Mesenteric fat pad (tissue), 1 donor: ENCODE results near the gene COX6A2. TPM values are rescaled to one million over a fixed set of nuclear protein-coding genes. Genes with fewer than 3 reads are reported as not detected.

Source experiments
- DNase-seq: peaks from one replicate; pipeline ENCODE4 v3.0.0-alpha.2; 2020; ENCODE audit warnings: low spot score
- long read RNA-seq: library from polyadenylated mRNA; unstranded; transcript quantifications from one replicate; pipeline ENCODE4 v2.0.0, GENCODE V29; 2020
- total RNA-seq: library from RNA; stranded (reverse); fragmentation: NEBNext Ultra II Directional; extraction: Animal tissue kit (Norgen Biotek cat#: 25700); gene quantifications from one replicate; pipeline ENCODE4 v1.2.1, GENCODE V29; 2021
- donor health status: DM: yes; HTN: yes; CAD: no.

COX6A2 gene
- not detected for total RNA-seq
- long read RNA-seq: 0 reads

DNA sequence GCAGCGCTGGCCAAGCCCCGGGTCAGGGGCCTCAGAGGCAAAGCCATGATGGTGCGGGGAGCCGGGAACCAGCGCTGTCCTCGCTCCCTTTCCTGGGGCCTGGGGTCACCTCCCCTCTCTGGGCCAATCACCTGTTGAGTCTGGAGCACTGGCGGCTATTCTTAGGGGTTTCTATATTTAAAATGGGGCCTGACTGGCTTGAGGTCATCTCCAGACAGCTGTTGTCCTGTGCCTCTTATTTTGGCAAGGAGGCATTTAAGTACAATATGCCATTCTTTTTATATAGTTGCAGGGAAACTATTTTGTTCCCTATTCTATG is at the start of gene COX6A2:
Gene COX6A2, minus strand, starts transcription at position 82 of the 319 bp plus-strand sequence. Its CDS starts 35 bp downstream, at position 47.
- no peak for DNase-seq

DNA sequence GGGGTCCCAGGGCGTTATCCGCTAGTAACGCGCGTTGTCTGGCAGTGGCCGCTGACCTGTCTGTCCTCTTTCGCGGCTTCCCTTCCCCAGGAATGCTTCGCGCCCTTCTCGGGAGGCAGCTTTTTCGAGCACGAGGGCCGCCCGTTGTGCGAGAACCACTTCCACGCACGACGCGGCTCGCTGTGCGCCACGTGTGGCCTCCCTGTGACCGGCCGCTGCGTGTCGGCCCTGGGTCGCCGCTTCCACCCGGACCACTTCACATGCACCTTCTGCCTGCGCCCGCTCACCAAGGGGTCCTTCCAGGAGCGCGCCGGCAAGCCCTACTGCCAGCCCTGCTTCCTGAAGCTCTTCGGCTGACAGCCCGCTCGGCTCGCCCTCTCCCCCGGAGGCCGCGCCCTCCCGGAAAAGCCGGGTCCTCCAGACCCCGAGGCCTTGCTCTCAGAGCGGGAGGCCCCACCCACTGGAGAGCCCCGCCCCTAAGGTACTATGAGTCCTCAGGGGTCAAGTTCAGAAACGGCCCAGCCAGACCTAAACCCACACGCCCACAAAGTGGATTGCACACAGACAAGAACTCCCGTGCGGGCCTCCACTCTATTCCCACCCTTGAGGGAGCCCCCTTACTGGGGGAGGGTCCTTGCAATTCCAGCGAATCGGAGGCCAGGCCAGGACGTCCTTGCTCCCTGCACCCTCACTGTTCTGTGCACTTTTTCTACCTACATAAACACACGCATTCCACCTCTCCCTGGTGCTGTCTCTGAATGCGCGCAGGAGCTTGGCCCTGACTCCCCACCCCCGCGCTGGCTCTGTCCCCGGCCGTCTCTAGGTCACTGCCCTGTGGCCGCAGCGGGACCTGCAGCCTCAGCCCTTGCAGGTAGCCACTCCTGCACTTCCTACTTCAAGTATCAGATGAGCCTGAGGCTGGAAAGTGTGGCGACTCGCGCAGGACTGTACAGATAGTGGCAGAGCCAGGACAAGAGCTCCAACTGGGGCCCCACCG is 49.4 kb upstream of the COX6A2 start:
- no peak for DNase-seq

DNA sequence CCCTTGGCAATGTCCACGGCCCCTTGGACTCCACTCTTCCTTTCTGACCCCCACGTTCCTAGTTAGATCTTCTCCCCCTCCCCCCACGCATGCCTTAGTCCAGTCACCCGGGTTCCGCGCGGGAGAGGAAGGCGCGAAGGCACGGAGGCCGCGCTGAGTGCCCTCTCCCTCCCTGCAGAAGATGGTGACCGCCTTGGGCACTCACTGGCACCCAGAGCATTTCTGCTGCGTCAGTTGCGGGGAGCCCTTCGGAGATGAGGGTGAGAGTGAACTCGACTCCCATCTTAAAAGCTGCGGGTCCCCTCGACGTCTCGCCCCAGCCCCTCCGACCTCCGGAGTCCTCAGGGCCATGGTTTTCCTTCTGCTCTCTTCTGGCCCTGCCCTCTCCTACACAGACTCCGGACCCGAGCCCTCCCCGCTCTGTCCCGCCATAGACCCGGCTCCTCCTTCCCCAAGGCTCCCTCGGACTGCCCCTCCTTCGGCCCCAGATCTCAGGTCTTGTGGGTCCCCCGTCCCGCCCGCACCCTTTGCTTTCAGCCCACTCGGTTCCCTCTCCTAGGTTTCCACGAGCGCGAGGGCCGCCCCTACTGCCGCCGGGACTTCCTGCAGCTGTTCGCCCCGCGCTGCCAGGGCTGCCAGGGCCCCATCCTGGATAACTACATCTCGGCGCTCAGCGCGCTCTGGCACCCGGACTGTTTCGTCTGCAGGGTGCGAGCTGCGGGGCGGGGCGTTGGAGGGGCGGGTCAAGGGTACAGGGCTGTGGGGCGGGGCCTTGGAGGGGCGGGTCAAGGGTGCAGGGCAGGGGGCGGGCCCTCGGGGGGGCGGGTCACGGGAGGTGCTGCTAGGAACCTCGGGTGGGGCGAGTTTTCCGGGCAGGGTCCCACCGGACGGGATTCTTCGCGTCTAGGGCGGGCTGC is 48.4 kb upstream of the COX6A2 start:
- DNase-seq: no peak

DNA sequence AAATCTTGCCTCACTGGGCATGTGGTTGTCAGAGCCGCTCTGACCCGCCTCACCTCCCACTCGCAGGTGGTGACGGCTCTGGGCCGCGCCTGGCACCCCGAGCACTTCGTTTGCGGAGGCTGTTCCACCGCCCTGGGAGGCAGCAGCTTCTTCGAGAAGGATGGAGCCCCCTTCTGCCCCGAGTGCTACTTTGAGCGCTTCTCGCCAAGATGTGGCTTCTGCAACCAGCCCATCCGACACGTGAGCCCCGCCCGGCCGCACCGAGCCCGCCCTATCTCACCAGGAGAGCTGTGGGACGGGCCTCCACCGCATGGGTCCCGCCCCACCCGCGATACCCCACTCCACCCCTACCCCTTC is 47.8 kb upstream of the COX6A2 start:
- no peak for DNase-seq

DNA sequence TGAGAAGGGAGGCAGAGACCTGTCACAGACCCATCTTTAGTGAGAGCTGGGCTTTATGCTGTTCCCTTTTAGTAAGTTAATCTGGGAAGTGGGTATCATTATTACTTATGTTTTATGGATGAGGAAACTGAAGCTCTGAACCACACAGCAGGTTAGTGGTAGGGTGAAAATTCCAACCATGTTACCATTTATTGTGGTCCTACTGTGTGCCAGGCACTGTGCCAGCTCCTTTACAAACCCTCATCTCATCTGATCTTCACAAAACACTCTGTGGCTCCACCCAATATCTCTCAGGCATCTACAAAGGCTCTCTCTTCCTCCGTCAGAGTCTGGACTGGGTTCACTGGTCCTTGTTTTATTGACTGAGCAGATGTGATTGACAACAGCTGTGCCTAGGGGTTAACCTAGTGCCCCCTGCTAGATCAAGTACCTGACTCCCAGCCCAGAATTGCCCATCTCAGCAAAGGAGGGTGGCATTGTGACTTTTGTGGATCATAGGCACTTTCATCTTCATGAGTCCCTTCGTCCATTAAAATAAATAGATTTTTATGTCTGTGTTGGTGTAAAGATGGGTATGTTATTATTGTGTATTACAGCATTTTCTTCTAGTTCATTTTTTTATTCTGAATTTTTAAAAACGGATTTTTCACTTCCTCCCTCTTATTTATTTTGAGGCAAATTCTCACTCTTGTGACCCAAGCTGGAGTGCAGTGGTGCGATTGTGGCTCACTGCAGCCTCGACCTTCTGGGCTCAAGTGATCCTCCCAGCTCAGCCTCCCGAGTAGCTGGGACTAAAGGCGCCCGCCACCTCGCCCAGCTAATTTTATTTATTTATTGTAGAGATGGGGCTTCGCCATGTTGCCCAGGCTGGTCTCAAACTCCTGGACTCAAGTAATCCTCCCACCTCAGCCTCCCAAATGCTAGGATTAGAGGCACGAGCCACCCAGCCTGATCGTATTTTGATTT is 46.9 kb upstream of the COX6A2 start:
- DNase-seq: no peak

DNA sequence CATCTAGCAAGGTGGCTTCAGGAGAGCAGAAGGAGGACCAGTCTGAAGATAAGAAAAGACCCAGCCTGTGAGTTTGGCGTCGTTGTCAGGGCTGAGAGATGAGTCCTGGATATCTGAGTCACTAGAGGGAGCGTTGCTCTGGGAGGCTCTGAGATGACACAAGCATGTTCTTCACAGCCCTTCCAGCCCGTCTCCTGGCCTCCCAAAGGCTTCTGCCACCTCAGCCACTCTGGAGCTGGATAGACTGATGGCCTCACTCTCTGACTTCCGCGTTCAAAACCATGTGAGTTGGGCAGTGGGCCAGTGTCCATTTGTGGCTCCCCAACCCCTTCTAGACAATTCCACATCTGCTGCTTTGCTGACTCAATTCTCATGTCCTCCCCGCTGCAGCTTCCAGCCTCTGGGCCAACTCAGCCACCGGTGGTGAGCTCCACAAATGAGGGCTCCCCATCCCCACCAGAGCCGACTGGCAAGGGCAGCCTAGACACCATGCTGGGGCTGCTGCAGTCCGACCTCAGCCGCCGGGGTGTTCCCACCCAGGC is 46.1 kb upstream of the COX6A2 start:
- DNase-seq: no peak

DNA sequence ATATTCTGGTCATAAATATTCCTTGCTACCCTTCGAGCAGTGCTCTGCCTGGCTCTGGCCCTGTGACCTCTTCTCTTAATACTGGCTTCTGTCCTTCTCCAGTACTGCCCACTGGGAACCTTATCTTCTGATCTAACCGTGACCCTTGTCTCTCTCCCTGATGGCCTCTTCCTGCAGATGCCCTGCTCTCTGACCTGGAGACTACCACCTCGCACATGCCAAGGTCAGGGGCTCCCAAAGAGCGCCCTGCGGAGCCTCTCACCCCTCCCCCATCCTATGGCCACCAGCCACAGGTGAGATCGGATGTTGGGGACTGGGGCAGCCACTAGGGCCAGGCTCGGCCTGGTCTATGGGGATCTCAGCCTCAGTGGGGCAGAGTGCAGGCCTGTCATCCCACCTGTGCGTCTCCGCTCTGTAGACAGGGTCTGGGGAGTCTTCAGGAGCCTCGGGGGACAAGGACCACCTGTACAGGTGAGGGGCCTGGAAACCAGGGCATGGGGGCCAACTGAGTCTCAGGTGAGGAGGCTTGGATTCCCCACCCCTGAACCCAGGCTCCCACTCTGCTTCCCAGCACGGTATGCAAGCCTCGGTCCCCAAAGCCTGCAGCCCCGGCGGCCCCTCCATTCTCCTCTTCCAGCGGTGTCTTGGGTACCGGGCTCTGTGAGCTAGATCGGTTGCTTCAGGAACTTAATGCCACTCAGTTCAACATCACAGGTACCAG is 45.3 kb upstream of the COX6A2 start:
- no peak for DNase-seq

DNA sequence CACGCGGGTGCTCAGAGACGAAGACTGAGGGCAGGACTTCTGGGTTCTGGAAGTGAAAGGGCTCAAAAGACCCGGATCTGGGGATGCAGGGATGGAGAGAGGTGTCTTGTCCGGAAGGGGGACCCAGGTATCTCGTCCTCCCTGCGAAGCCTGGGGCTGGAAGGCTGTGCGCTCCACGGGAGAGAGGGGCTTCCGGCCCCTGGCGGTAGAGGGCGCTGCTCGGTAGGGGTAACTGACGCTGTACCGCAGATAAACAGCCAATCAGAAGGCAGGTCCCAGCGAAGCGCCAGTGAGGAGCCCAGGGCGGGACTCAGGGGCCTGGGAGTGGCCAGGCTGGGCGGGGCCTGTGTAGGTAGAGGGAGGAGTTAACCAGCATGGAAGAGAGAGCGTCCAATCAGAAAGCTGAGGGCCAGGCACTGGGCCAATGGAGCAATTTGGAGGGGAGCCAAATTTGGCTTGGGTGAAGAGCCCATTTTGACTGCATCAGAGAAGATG is 44.6 kb upstream of the COX6A2 start:
- DNase-seq: no peak

DNA sequence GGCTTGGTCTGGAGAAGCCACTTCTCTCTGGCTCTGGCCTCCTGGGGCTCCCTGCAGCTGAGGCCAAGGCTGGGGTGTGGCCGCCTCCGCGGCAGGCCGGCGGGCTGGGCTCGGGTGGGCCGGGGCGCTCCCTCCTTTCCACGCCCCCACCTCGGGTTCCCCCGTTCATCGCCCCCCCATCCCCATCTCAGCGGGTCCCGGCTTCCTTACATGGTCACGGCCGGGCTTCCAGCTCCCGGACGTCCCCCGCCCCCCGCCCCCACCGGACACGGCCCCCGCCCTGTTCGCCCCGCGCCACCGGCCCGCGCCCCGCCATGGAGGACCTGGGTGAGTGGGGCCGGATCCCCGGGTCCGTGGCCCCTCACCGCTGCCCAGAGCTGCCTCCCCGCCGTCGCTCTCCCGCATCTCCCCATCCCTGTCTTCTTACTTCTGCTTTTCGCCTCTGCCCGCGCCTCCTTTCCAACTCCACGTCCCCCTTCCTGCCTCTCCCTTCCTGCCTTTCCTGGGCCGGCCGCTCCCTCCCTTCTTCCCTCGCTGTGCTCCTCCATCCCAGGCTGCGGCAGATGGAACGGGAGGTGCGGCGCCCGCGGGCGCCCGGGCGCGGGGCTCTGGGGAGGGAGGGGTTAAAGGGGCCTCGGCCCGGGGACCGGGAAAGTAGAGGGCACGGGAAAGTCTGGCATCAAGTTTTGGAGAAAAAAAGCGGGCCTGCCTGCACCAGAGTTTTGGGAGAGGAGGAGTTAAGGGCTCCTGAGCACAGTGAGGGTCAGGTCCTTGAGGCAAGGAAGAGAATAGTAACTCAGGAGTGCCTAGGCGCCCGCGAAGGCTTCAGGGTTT is 43.9 kb upstream of the COX6A2 start, which contains the start of gene TGFB1I1:
Gene TGFB1I1, plus strand, starts transcription at position 278 of the 834 bp plus-strand sequence. Its CDS starts 37 bp downstream, at position 315.
- DNase-seq: no peak

DNA sequence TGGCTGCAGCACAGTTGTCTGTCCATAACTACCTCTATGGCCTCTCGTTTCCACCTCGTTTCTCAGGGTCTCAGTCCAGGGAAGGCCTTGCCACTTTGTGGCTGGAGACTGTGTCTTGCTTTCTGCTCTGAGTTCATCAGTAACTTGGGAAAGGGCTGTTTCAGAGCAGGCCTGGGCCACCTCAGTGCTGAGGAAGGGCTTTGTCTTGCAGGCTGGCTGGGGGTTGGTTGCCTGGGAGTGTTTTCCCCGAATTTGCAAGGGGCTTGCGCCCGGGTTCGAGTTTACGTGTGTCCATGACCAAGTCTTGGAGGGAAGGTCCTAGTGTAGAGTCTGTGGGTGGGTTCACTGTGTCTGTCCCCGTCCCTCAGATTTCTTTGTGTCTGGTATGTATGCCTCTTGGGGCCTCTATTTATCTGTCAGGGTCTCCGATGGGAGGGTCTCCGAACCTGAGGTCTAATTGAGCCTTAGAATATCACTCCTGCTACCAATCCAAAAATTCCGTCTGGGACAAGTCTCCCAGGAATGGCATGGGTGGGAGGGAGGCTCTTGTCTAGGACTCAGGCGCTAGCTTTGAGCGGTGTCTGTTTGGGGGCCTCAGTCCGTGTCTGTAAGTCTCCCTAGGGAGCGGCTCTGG is 43.2 kb upstream of the COX6A2 start:
- DNase-seq: no peak

DNA sequence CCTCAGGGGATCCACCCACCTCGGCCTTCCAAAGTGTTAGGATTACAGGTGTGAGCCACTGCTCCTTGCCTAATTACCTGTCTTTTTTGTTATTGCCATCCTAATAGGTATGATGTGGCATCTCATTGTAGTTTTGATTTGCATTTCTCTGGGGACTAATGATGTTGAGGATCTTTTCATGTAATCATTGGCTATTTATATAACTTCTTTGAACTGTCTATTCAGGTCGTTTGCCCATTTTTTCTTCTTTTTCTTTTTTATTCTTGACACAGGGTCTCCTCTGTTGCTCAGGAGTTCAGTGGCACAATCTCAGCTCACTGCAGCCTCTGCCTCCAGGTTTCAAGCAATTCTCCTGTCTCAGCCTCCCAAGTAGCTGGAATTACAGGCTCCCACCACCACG is 42.5 kb upstream of the COX6A2 start:
- DNase-seq: no peak

DNA sequence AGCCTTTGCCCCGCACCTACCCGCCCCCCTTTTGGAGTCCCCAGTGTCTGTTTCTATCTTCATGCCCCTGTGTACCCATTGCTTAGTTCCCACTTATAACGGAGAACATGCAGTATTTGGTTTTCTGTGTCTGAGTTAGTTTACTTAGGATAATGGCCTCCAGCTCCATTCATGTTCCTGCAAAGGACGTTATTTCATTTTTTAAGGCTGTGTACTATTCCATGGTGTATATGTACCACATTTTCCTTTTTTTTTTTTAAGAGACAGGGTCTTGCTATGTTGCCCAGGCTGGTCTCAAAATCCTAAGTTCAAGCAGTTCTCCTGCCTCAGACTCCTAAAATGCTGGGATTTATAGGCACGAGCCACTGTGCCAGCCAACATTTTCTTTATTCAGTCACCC is 39.7 kb upstream of the COX6A2 start:
- no peak for DNase-seq

DNA sequence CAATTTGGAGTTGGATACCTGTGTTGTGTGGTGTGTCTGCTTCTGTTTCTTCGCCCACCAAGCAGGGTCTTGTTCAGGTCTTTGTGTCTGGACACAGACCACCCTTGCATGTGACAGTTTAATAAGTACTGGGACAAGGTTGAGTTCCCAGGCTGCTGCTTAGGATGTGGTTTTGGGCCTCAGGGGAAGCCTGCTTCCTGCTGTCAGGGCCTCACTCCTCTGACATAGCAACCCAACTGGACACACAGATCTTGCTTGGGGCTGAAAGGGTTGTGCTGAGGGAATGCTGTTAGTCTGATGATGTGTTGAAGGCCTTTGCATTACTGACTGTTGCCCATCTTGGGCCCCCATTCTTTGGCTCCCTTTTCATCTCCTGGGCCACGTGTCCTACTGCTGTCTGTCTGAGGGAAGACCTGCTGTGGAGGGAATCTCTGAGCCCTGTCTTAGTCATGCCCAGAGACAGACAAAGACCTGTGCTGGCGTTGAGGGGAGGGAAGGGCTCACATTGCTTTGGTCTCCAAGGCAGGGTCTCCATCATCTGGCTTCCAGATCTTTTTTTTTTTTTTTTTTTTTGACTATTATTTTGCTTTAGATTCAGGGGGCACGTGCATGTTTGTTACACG is 39.1 kb upstream of the COX6A2 start:
- DNase-seq: no peak

DNA sequence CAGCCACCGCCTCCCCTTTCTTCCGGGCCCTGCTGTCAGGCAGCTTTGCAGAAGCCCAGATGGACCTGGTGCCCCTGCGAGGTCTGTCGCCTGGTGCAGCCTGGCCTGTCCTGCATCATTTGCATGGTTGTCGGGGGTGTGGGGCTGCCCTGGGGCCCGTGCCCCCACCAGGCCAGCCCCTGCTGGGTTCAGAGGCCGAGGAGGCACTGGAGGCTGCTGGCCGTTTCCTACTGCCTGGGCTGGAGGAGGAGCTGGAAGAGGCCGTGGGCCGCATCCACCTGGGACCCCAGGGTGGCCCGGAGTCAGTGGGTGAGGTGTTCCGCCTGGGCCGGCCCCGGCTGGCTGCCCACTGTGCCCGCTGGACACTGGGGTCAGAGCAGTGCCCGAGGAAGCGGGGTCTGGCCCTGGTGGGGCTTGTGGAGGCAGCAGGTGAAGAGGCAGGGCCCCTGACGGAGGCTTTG is 38.3 kb upstream of the COX6A2 start:
- no peak for DNase-seq

DNA sequence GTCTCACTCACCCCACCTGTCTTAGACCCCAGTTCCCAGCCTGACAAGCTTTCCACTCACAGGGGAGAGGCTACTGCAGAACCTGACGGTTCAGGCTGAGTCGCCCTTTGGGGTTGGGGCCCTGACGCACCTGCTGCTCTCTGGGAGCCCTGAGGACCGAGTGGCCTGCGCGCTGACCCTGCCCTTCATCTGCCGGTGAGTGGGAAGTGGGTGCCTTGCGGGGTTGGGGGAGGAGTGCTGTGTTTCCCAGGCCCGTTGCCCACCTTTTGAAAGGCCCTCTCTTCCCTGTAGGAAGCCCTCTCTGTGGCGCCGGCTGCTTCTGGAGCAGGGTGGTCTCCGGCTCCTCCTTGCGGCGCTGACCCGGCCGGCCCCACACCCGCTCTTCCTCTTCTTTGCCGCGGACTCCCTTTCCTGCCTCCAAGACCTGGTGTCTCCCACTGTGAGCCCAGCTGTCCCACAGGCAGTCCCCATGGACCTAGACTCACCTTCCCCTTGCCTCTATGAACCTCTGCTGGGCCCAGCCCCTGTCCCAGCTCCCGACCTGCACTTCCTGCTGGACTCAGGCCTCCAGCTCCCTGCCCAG is 37.7 kb upstream of the COX6A2 start:
- no peak for DNase-seq

DNA sequence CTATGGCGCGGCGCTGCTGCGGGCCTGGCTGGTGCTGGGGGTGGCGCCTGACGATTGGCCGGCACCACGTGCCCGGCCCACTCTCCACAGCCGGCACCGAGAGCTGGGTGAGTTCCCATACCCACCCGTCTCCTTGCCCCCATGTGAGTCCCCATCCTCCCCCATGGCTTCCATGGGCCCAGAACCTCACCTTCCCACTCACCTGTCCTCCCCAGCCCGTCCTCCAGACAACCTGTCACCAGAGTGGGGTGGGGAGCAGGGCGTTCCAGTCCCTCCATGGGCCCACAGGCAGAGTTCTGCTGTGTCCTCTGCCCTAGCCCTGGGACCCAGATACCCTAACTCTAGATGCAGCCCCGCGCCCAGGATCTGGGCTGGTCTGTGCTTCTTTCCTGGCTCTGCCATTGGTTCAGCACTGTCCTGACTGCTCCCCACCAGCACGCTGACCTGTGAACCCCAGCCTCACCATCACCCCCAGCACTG is 36.7 kb upstream of the COX6A2 start:
- no peak for DNase-seq

DNA sequence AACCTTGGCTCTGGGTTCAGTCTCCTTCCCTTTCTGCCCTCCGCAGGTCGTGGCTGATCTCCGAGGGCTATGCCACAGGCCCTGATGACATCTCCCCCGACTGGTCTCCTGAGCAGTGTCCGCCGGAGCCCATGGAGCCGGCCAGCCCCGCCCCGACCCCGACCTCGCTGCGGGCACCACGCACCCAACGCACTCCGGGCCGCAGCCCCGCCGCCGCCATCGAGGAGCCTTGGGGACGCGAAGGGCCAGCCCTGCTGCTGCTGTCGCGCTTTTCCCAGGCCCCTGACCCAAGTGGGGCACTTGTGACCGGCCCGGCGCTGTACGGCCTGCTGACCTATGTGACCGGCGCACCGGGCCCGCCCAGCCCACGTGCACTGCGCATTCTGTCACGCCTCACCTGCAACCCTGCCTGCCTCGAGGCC is 36.2 kb upstream of the COX6A2 start:
- DNase-seq: no peak
